Hematopoietic multipotent progenitor cell treated with erythropoietin and hydrocortisone succinate and interleukin-3 and kit ligand, for 4 days (in vitro differentiated cells): ENCODE data around the gene CPM.
"Not testable (repeated sequence)": the region's sequence is repeated elsewhere in the genome, so short reads cannot be mapped to it uniquely, and the experiment has no call there.

Source experiments
- DNase-seq: peaks from one replicate; pipeline ENCODE4 v3.0.0-alpha.2; 2015

CPM gene

GRCh38 chr12:68803948-68804656 is 128.9 kb downstream of the CPM start:
- DNase-seq, result no peak

- not testable (repeated sequence) for DNase-seq
These were observed 129.9 kb downstream of the CPM start for GRCh38 chr12:68802911-68803651.

GRCh38 chr12:68802372-68802745 is 130.6 kb downstream of the CPM start:
- not testable (repeated sequence) for DNase-seq
